Nephron progenitor cell (in vitro differentiated cells): ENCODE results near the gene SAFB.
A peak's percentile ranks its signal among the peaks of the same experiment; 100 is the strongest.

Source experiments
- DNase-seq: peaks from one replicate; pipeline ENCODE4 v3.0.0; 2021
- H3K27ac Mint-ChIP-seq: 2 replicates; pipeline ENCODE4 v1.8.0; 2021; ENCODE audit warnings: mild to moderate bottlenecking, moderate library complexity, mixed read lengths
- H3K27me3 Mint-ChIP-seq: 2 replicates; pipeline ENCODE4 v1.8.0; 2021; ENCODE audit warnings: mild to moderate bottlenecking, low read depth, mixed read lengths; ENCODE audit not compliant: poor library complexity
- H3K36me3 Mint-ChIP-seq: 2 replicates; pipeline ENCODE4 v1.8.0; 2021; ENCODE audit warnings: low read depth, mixed read lengths
- H3K4me1 Mint-ChIP-seq: 2 replicates; pipeline ENCODE4 v1.8.0; 2021; ENCODE audit warnings: mixed read lengths
- H3K4me3 Mint-ChIP-seq: 2 replicates; pipeline ENCODE4 v1.8.0; 2021; ENCODE audit warnings: mild to moderate bottlenecking, moderate library complexity, mixed read lengths
- H3K9me3 Mint-ChIP-seq: 2 replicates; pipeline ENCODE4 v1.8.0; 2021; ENCODE audit warnings: mild to moderate bottlenecking, moderate library complexity, mixed read lengths
- CTCF ChIP-seq: fragments of 200-600 bp; sonication (generic); IDR thresholded peaks from 2 replicates; pipeline ENCODE4 v1.5.0; 2021; ENCODE audit warnings: antibody characterized with exemption

The SAFB gene

DNA sequence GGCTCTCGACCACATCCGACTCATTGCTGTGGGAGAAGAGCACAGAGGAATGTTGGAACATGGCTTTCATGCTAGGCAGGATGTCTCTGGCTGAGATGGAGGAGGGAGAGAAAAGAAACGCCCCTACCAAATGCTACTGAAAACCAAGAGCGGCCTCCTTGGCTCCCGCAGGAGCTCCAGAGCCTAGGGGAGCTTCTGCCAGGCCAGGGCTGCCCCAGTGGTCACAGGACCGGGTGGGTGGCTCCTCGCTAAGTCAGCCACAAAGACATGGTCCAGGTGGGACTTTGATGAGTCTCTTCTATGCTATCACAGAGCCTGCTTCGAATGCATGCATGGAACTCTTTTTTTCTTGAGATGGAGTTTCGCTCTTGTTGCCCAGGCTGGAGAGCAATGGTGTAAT, 90.3 kb downstream of the SAFB start:
- no peak overlapping the region for H3K27ac Mint-ChIP-seq
- TF ChIP-seq CTCF: no peak
- peaks cover 13% of the 10 kb centered on the region for H3K4me1 Mint-ChIP-seq
- no peak overlapping the region for H3K4me3 Mint-ChIP-seq
- no peaks in the 10 kb centered on the region for H3K9me3 Mint-ChIP-seq
- H3K27me3 Mint-ChIP-seq: peaks cover 3% of the 10 kb centered on the region
- H3K36me3 Mint-ChIP-seq: peaks cover 33% of the 10 kb centered on the region
- no peak for DNase-seq

DNA sequence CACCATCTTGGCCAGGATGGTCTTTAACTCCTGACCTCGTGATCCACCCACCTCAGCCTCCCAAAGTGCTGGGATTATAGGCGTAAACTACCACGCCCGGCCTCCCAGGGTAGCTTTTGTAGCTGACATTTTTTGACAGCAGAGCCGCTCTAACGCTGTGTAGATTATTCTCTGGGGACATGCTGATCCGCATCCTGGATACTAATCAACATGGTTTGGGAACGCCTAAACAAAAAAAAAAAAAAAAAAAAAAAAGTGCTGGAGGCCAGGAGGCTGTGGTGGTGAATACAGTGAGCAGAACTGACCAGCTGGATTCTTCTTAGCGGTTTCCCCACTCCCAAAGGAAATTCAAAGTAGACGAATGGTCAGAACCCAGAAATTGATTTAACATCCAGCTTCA, 91.9 kb downstream of the SAFB start:
- H3K9me3 Mint-ChIP-seq: no peaks in the 10 kb centered on the region
- no peak overlapping the region for H3K27ac Mint-ChIP-seq

GRCh38 chr19:5717215-5717935, 94.5 kb downstream of the SAFB start:
- Mint-ChIP-seq H3K4me1 (peaks cover 24% of the 10 kb centered on the region), H3K36me3 (peaks cover 29% of the 10 kb centered on the region), H3K4me3 (peak overlapping the region; percentile 95), H3K27ac (peak overlapping the region; percentile 85), H3K27me3 (no peaks in the 10 kb centered on the region), H3K9me3 (no peaks in the 10 kb centered on the region)
- DNase-seq: no peak
- no peak for TF ChIP-seq CTCF

More for the DNA sequence above, 91.9 kb downstream of the SAFB start:
- DNase-seq: no peak
- no peak overlapping the region for H3K4me3 Mint-ChIP-seq
- peaks cover 24% of the 10 kb centered on the region for H3K4me1 Mint-ChIP-seq
- TF ChIP-seq CTCF: no peak
- H3K36me3 Mint-ChIP-seq: peaks cover 33% of the 10 kb centered on the region
- H3K27me3 Mint-ChIP-seq: no peaks in the 10 kb centered on the region
